Stimulated activated CD8-positive, alpha-beta memory T cell treated with anti-CD3 and anti-CD28 coated beads, Interleukin-15, amount 100 ng/mL, for 48 hours (primary cell): ENCODE data around the gene UXS1.

Source experiments
- DNase-seq, 2 donors: peaks; one replicate each; pipeline ENCODE4 v3.0.0-alpha.2; 2020; ENCODE audit warnings: low read depth in 2 of 2

Gene UXS1

GRCh38 chr2:106109675-106110424 lies 84.3 kb downstream of the UXS1 start:
- no peak for DNase-seq

GRCh38 chr2:106108791-106109190 lies 85.3 kb downstream of the UXS1 start:
- no peak for DNase-seq

DNA sequence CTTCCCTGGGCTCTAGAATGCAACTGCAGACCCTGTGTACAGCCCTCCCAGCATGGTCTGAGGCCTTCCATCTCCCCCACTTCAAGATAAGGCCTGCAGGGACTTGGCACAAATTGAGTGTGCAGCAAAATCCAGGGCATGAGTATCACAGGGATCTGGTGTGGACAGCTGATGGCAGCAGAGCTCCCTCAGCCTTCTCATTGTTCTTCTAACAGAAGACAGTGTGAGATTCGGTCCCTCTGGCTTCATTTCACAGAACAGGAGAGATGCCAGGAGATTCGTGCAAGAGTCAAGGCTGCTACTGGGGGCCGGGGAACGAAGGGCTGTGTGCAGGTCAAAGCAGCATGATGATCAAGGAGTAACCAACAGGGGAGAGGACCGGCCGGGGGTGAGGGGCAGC lies 85.8 kb downstream of the UXS1 start:
- no peak for DNase-seq

- DNase-seq = no peak
Observed at GRCh38 chr2:106107509-106108131, 86.5 kb downstream of the UXS1 start.

DNA sequence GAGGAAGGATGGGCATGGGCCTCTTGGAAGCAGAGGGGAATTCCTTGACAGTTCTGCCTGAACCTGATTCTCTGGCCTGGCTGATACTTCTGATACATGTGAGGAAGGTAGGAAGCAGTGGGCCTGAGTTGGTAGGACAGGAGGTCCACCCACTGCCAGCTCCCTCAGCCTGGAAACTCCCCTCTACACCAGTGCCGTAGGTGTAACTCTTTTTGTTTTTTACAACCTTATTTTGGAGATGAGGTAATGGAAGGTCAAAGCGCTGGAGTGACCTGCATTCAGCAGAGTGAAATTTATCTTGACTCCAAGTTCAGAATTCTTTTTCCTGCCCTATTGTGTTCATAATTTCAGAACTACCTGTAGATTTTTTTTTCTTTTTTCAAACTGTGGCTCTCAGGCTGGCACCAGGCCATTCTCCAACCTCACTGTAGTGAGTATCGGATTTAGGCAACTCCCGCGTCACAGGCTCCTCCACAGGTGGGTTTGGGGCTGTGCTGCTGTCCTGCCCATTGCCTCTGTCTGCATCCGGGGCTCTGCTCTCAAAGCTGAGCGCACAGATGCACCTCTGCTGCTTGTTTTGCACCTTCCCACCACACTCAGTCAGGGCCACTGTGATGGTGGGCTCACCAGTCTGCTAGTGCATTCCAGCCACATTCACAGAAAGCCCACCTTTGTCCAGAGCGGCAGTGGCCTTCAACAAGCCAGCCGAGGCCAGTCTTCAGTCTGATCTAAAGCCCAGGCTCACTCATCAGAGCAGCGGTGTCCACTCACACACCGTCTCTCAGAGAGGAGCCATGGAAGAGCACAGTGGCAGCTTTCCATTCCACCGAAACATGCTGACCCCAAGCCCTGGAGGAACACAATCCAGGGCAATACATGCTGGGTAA lies 87.2 kb downstream of the UXS1 start:
- no peak for DNase-seq

GRCh38 chr2:106105151-106105922 lies 88.8 kb downstream of the UXS1 start:
- no peak for DNase-seq

GRCh38 chr2:106104332-106105062 lies 89.6 kb downstream of the UXS1 start:
- DNase-seq = no peak

- no peak for DNase-seq
Observed at GRCh38 chr2:106099691-106100090, 94.4 kb downstream of the UXS1 start.

GRCh38 chr2:106098664-106099063 lies 95.4 kb downstream of the UXS1 start:
- DNase-seq = no peak

- DNase-seq = no peak
Observed at GRCh38 chr2:106098081-106098480, 96.0 kb downstream of the UXS1 start.

DNA sequence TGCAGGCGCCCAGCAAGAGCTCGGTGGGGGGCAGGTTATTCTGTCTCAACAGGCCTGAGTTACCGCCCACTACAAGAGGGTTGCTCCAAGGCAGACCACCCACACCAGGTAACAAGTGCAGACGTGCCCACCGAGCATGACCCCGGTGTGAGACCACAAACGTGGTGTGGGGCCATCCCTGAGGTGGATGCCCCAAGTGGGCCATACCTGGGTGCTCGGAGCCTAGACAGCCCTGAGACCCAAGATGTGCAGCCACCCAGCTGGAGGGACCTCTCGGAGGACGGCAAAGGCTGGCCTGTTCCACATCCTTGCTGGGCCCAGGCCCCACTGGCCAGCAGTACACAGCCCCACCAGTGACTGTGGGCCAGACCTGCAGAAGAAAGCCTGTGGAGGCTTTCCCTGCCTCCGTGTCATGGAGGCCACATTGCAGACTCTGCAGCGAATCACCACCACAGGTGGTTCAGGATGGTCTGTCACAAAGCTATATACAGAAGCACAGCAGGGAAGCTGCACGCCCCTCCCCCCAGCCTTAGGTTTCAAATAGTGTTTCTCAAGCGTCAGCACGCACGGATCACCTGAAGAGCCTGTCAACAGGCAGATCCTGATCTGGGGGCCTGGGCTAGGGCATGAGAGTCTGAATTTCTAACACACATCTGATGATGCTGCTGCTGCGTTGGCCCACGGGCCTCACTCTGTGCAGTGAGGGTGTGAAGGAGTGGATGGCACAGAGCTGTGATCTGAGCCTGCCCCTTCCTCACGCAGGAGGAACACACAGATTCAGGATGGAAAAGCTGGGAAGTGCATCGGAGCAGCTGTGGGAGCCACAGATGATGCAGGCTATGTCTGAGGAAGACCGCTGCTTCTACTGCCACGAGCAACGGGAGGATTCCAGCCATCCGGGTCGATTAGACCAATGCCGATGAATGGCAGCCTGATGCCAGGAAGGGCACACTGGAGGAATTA lies 96.8 kb downstream of the UXS1 start:
- DNase-seq = no peak

GRCh38 chr2:106096299-106097037 lies 97.6 kb downstream of the UXS1 start:
- DNase-seq = no peak

DNA sequence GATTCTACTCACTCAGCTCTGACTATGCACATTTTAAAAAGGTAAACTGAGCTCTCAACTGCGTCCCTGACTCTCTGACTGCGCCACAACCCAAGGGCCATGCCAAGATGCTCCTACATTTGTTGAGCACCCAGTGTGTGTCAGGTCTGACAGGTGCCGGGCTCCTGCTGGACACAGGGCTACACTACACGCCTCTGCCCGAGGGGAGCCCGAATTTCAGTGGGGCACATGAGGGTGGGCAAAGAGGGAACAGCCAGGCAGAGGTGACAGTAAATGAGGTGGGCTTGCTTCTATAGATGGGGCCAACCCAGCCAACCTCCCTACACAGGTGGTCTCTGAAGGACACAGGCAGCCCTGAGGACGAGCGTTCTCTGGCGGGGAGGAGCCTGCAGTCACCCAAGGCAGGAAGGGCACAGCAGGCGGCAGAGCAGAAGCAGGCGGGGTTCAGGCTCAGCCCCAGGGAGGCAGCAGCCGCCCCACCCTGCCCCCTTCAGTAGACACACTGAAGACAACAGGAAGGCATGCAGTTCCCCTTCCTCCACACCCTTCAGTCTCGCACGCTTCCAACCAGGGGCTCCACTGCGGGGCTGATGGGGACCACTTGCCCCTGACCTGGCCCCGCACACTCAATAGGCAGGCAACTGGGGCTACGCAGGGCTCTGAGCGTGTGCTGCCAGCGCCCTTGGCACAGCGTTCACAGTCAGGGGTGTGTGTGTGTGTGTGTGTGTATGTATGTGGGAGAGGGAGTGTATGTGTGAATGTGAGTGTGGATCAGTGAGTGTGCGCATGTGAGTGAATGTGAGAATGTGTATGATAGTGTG lies 98.4 kb downstream of the UXS1 start:
- peak; percentile 52 to 56 for DNase-seq

GRCh38 chr2:106094131-106094841 lies 99.8 kb downstream of the UXS1 start:
- peak in 1 of 2 donors; percentile 26 for DNase-seq

DNA sequence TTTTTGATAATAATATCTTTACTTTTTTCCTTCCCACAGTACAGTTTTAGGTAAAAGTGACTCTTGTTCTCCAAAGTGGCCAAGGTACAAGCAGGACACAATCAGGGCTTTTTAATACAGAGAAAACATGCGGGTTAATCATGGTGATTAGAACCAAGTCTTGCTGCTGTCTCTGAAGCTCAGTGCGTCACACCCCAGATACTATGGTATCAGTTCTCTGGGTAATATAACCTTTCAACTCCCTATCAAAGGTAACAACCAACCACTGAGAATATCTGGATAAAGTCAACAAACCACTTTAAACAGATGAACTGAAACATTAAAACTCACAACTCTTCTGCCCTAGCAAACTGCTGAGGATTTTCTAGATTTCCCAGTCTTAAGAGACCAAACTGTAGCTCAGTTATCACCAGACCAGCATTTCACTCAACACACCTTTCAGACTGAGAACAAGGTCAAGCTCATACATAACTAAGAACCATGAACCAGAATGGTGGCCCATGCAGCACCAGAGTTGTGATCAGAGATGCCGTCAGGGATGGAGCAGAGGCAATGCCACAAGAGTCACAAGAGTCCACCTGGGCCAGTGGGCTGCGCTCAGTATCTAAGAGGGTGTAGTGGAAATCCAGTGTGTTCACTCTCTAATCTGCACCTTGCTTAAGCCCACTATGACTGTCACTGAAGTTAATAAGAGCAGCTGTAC lies 103.0 kb downstream of the UXS1 start:
- no peak for DNase-seq

GRCh38 chr2:106089611-106090010 lies 104.5 kb downstream of the UXS1 start:
- DNase-seq = no peak
